HuH-7.5 (cell line): ENCODE results near the gene CDC42EP4.
"Not testable (repeated sequence)": the region's sequence is repeated elsewhere in the genome, so short reads cannot be mapped to it uniquely, and the experiment has no call there.

Experiments used
- DNase-seq: peaks from one replicate; pipeline ENCODE4 v3.0.0; 2011; ENCODE audit warnings: low spot score

The CDC42EP4 gene

GRCh38 chr17:73343168-73343634, 31.4 kb upstream of the CDC42EP4 start:
- DNase-seq = no peak

- no peak for DNase-seq
These were observed 30.9 kb upstream of the CDC42EP4 start for GRCh38 chr17:73342541-73343167.

- DNase-seq = no peak
These were observed 30.3 kb upstream of the CDC42EP4 start for GRCh38 chr17:73342050-73342522.

DNA sequence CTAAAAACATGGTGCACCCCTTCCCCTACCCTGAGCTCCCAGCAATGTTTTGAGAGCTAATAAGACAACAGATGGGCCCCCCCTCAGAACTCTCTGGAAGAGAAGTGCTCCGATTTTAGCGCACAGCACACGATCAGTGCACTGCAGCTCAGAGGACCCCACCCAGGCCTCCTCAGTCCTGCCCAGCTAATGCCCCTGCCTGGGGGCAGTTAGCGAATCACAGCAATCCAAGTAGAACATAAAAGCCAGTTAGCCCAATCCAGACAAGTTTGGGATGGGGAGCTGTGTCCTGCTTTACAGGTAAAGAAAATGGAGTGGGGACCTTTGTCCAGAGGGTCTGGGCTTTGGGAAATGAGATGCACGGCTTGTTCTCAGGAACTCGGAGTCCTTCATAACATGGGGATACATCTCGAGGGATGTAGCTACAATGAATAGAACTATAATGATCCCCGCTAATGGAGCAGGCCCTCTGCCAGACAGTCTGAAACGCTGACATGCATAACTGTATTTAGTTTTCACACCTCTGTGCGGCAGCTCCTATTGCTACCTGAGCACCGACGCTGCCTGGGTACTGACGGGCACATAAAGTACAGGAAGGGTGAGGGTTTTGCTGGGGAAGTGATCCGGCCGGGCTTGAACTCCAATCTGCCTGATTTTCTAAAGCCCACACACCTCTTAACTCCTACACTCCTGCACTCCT, 29.7 kb upstream of the CDC42EP4 start:
- no peak for DNase-seq

GRCh38 chr17:73340093-73340596, 28.3 kb upstream of the CDC42EP4 start:
- DNase-seq = no peak

DNA sequence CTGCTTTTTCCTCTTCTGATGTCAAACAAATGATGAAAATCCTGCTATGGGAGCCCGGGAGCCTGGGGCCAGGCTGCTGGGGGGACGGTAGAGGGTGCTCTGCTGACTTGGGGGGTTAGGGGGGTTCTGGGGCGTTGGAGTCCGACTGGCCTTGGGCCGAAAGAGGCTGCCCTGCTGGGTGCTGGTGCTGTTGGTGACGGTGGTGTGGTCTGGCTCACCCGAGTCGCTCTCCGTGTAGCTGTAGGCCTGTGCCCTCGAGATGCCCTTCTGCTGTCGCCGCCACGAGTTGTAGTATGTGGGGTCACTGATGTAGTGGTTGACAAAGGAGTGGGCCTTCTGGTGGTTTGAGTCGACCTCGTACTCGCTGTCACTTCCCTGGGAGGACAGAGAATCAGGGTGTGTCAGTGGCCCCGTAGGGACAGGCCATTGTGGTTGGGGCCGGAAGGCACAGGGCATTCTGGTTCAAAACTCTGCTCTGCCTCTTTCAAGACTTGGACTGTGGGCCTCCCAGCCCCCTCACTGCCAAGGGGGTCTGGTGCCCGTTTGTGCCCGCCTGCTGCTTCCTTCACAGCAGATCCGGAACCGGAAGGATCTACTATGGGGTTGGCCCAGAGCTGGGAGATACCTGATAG, 26.9 kb upstream of the CDC42EP4 start:
- no peak for DNase-seq

- no peak for DNase-seq
These were observed 26.3 kb upstream of the CDC42EP4 start for GRCh38 chr17:73338050-73338521.

- no peak for DNase-seq
These were observed 25.5 kb upstream of the CDC42EP4 start for GRCh38 chr17:73337330-73337710.

GRCh38 chr17:73336408-73337329, 24.9 kb upstream of the CDC42EP4 start:
- DNase-seq = no peak

DNA sequence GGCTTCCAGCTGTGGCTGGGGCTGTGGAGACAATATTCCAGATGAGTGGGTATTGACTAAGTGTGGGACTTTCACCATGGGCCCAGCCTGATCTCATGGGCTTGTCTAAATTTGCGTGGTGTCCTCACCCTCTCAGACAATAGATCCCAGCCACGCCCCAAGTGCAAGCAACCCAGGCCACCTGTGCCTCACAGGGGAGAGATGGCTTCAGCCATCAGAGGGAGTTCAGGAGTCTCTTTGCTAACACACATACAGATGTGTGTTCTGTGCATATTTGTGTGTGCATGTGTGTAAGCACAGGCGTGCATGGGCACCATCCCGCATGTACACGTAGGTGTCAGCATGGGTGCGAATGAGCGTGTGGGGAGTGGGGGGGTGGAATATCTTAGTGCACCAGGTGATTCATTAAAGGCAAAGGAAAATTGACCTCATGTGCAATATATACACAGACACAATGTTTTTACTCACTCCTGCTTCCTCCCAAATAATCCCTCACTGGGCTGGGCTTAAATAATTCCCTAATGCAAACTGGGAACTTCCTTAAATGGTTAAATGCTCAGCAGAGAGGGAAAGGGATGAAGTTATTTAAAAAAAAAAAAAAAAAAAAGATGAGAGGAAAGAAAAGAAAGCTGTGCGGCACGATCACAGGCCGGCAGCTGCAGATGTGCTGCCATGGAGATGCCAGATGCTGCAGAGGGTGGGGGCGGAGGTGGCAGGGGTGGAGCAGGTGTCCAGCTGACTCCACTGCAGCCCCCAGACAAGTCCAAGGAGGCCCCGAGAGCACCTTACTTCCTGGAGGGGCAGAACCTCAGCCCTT, 24.0 kb upstream of the CDC42EP4 start:
- DNase-seq = no peak

- DNase-seq = no peak
These were observed 23.1 kb upstream of the CDC42EP4 start for GRCh38 chr17:73334771-73335513.

GRCh38 chr17:73333445-73333844, 21.6 kb upstream of the CDC42EP4 start:
- DNase-seq = not testable (repeated sequence)

DNA sequence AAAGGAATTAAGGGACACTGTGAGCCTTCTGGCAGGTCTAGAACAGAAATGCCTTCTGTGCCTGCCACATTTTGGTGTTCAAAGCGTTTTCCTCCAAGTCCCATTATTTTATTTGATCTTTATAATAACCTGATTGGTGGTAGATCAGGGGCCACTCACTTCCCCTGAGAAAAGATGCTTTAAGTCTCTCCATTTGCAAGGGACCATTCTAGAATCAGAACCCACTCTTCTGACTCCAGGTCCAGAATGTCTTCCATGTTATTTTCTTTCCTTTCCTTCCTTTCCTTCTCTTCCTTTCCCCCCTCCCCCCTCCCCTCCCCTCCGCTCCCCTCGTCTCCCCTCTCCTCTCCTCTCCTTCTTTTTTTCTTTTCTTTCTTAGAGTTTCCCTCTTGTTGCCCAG, 19.3 kb upstream of the CDC42EP4 start:
- no peak for DNase-seq

- no peak for DNase-seq
These were observed 15.9 kb upstream of the CDC42EP4 start for GRCh38 chr17:73327676-73328075.

- no peak for DNase-seq
These were observed 13.7 kb upstream of the CDC42EP4 start for GRCh38 chr17:73325527-73325842.

DNA sequence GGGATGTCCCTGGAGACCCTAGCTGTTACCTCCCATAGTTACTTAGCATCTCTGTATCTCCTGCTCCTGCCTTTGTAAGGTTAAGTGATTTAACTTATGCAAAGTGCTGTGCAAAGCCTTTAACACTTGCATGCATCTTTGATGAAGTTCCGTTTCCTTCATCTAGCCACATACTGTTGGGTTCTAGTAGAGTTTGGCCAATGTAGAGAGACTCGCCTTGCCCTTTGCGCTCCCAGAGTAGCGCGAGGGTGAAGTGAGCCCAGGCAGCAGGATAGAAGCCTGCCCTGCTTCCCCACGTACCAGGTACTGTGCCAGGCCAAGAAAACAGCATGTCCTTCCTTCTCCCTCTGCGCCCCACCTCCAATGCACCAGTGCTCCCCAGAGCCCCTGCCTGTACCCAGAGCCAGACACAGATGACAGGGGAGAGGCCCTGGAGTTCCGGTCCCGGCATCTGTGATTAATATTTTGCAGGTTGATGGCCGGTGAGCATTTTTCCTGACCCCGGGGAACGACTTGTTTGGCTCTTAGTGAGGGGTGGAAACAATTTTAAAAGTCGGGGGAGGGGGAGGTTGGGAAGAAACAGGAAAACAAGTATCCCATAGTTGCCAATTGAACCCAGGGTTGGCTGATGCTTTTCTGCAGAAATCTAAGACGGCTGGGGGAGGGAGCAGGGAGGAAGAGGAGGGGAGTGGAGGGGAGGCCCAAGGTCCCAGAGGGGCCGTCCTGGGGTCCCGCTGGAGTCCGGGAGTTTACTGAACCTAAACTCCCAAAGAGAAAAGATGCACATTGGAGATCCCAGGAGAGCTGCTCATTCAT, 13.1 kb upstream of the CDC42EP4 start:
- no peak for DNase-seq

GRCh38 chr17:73324160-73324475, 12.3 kb upstream of the CDC42EP4 start:
- no peak for DNase-seq

DNA sequence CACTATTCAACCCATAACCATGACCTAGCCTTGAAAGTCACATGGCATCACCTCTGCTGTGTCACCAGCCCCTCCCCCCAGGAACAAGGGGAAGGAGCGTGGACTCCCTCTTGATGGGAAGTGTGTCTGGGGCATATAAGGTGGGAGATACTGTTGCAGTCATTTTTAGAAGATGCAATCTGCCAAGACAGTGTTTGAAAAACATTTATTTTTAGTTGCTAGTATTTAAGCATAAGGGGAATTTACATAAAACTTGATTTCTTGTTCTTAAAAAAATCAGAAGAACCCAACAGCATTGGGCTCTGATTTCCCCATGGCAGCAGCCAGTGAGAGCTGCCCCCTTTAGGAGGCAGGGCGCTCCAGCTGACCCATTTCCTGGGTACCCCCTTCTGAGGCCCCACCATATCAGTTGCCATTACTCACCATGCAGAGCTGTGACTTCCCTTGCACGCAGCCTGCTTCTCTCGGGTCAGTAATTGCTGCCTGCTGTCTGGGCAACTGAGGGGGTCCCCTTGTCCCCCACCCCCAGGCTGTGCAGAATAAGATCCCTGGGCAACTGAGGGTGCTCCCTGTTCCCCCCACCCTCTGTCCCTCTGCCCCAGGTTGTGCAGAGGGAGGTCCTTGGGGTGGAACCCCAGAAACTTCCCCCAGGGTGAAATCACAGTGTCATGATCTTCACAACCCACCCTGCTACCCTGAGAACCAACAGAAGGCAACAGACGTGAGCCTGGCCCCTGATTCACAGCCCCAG, 11.8 kb upstream of the CDC42EP4 start:
- no peak for DNase-seq
